ENCODE results near the gene FAM20C. TPM values are rescaled to one million over a fixed set of nuclear protein-coding genes. Genes with fewer than 3 reads are reported as not detected.

Gene FAM20C
- total and polyA plus RNA-seq, 10 of the 15 experiments (the other 5 are each of a cell fraction or from before 2014, with no cell fraction given) = 0.44 TPM; not detected in 9

GRCh38 chr7:247636-248035 lies 55.3 kb downstream of the FAM20C start:
- no peak for FAIRE-seq

GRCh38 chr7:248732-249435 lies 56.5 kb downstream of the FAM20C start:
- in situ Hi-C loops (cut with MboI) = no loop called here
- Histone ChIP-seq H3K9me3 (replicated peaks; ENCODE audit: control insufficient read depth, insufficient read depth, low read length) (no peaks in the 10 kb centered on the region; the same call in 2 of the 3 replicates), H3K79me2 (ENCODE audit: control insufficient read depth, insufficient read depth, low read length) (no peaks in the 10 kb centered on the region), H4K20me1 (ENCODE audit: control insufficient read depth, insufficient read depth) (no peaks in the 10 kb centered on the region), H2AFZ (ENCODE audit: control insufficient read depth, low read depth, low read length) (no peak overlapping the region), H3K27me3 (replicated peaks in 1 of 2; ENCODE audit: control insufficient read depth in 2 of 2, insufficient read depth in 2 of 2, low read length in 1 of 2) (no peaks in the 10 kb centered on the region), H3K27ac (ENCODE audit: control insufficient read depth, insufficient read depth) (no peak overlapping the region), H3K4me3 (no peak overlapping the region), H3K4me1 (ENCODE audit: control insufficient read depth, insufficient read depth, low read length) (no peaks in the 10 kb centered on the region), H3K9ac (ENCODE audit: control insufficient read depth, insufficient read depth, low read length) (no peak overlapping the region), H3K4me2 (ENCODE audit: control insufficient read depth, insufficient read depth) (no peak overlapping the region), H3K36me3 (ENCODE audit: control insufficient read depth in 2 of 2, insufficient read depth in 2 of 2, low read length in 1 of 2) (no peaks in the 10 kb centered on the region)
- SMC1A ChIA-PET (ENCODE audit: uncharacterized antibody, unreplicated experiment) = no interaction called here
- ATAC-seq (no peak), FAIRE-seq (no peak), DNase-seq (ENCODE audit: low read depth, low spot score) (no peak)
- 29% methylated on average over 20 of the region's 20 CpGs for WGBS (ENCODE audit: insufficient coverage, insufficient replicate concordance, low lambda C conversion rate, missing lambda C conversion rate)
- intact Hi-C loops (cut with micrococcal nuclease; ENCODE audit: unreplicated experiment) = no loop called here
- CTCF ChIA-PET = no interaction called here
- RAD21 ChIA-PET (ENCODE audit: unreplicated experiment) = no interaction called here
- POLR2A ChIA-PET = no interaction called here
- no TSS peak for BruUV-seq (replicated peaks)
- TF ChIP-seq SREBF2 (IDR thresholded peaks at IDR 0.05; ENCODE audit: low read length) (no peak), MEF2A (IDR thresholded peaks at IDR 0.05; ENCODE audit: insufficient read depth, low read depth, low read length) (no peak), CEBPZ (IDR thresholded peaks at IDR 0.05; ENCODE audit: low read depth, low read length) (no peak), POLR2AphosphoS2 (IDR thresholded peaks at IDR 0.05; ENCODE audit: low read depth, low read length) (no peak), HDGF (IDR thresholded peaks at IDR 0.05) (no peak), E2F8 (IDR thresholded peaks at IDR 0.05; ENCODE audit: low read depth, partially characterized antibody) (no peak), HCFC1 (IDR thresholded peaks at IDR 0.05; ENCODE audit: low read length) (no peak)

More at GRCh38 chr7:247636-248035, 55.3 kb downstream of the FAM20C start:
- DNase-seq (ENCODE audit: low read depth, low spot score) (no peak), ATAC-seq (no peak)
- H3K27me3 ChIP-seq (replicated peaks in 1 of 2; ENCODE audit: control insufficient read depth in 2 of 2, insufficient read depth in 2 of 2, low read length in 1 of 2) = no peaks in the 10 kb centered on the region
- no TSS peak for BruUV-seq (replicated peaks)
- no peak overlapping the region for H3K4me2 ChIP-seq (ENCODE audit: control insufficient read depth, insufficient read depth)
- TF ChIP-seq ZNF622 (IDR thresholded peaks at IDR 0.05) (no peak), SRF (IDR thresholded peaks at IDR 0.05; ENCODE audit: low read depth in 2 of 2, low read length in 2 of 2) (no peak)
- RAD21 ChIA-PET (ENCODE audit: unreplicated experiment) = no interaction called here
- H3K9ac ChIP-seq (ENCODE audit: control insufficient read depth, insufficient read depth, low read length) = no peak overlapping the region
- no peaks in the 10 kb centered on the region for H4K20me1 ChIP-seq (ENCODE audit: control insufficient read depth, insufficient read depth)
- H3K4me3 ChIP-seq = no peak overlapping the region
- POLR2A ChIA-PET = no interaction called here
- H2AFZ ChIP-seq (ENCODE audit: control insufficient read depth, low read depth, low read length) = no peak overlapping the region
- 43% methylated on average over 16 of the region's 16 CpGs for WGBS (ENCODE audit: insufficient coverage, insufficient replicate concordance, low lambda C conversion rate, missing lambda C conversion rate)
- H3K9me3 ChIP-seq (replicated peaks; ENCODE audit: control insufficient read depth, insufficient read depth, low read length) = no peaks in the 10 kb centered on the region; the same call in 2 of the 3 replicates
- SMC1A ChIA-PET (ENCODE audit: uncharacterized antibody, unreplicated experiment) = no interaction called here
- CTCF ChIA-PET = no interaction called here
- no peak overlapping the region for H3K27ac ChIP-seq (ENCODE audit: control insufficient read depth, insufficient read depth)
- no peaks in the 10 kb centered on the region for H3K79me2 ChIP-seq (ENCODE audit: control insufficient read depth, insufficient read depth, low read length)
- intact Hi-C loops (cut with micrococcal nuclease; ENCODE audit: unreplicated experiment) (no loop called here), in situ Hi-C loops (cut with MboI) (no loop called here)
- no peaks in the 10 kb centered on the region for H3K36me3 ChIP-seq (ENCODE audit: control insufficient read depth in 2 of 2, insufficient read depth in 2 of 2, low read length in 1 of 2)
- H3K4me1 ChIP-seq (ENCODE audit: control insufficient read depth, insufficient read depth, low read length) = no peaks in the 10 kb centered on the region
